Endothelial cell (in vitro differentiated cells): Measurements from ENCODE around the gene THNSL1. TPM values are rescaled to one million over a fixed set of nuclear protein-coding genes. Genes with fewer than 3 reads are reported as not detected.

Experiments
- DNase-seq: peaks from one replicate; pipeline ENCODE4 v3.0.0; 2021; ENCODE audit warnings: low spot score
- H3K27ac Mint-ChIP-seq: one replicate; pipeline ENCODE4 v1.8.0; 2021; ENCODE audit warnings: mixed read lengths, inconsistent platforms; ENCODE audit not compliant: unreplicated experiment
- H3K27me3 Mint-ChIP-seq: one replicate; pipeline ENCODE4 v1.8.0; 2021; ENCODE audit warnings: mild to moderate bottlenecking, moderate library complexity, mixed read lengths, inconsistent platforms; ENCODE audit not compliant: unreplicated experiment
- H3K36me3 Mint-ChIP-seq: one replicate; pipeline ENCODE4 v1.8.0; 2021; ENCODE audit warnings: mild to moderate bottlenecking, low read depth, mixed read lengths, inconsistent platforms; ENCODE audit not compliant: unreplicated experiment
- H3K4me1 Mint-ChIP-seq: one replicate; pipeline ENCODE4 v1.8.0; 2021; ENCODE audit warnings: mild to moderate bottlenecking, mixed read lengths, inconsistent platforms; ENCODE audit not compliant: unreplicated experiment
- H3K4me3 Mint-ChIP-seq: one replicate; pipeline ENCODE4 v1.8.0; 2021; ENCODE audit warnings: mild to moderate bottlenecking, mixed read lengths, inconsistent platforms; ENCODE audit not compliant: unreplicated experiment
- H3K9me3 Mint-ChIP-seq: one replicate; pipeline ENCODE4 v1.8.0; 2021; ENCODE audit warnings: mixed read lengths, inconsistent platforms; ENCODE audit not compliant: unreplicated experiment
- CTCF ChIP-seq: fragments of 200-600 bp; sonication (generic); IDR thresholded peaks from one replicate; pipeline ENCODE4 v1.5.0; 2021; ENCODE audit warnings: antibody characterized with exemption; ENCODE audit not compliant: unreplicated experiment
- total RNA-seq: library from RNA; stranded (reverse); fragmentation: NEBNext Ultra II Directional; extraction: Animal tissue kit (Norgen Biotek cat#: 25700); gene quantifications from one replicate; pipeline ENCODE4 v1.2.1, GENCODE V29; 2021; ENCODE audit not compliant: unreplicated experiment

Gene THNSL1
- total RNA-seq, 1 donor from 2014 or later: 3.6 TPM

GRCh38 chr10:24982319-24983112 lies 33.9 kb upstream of the THNSL1 start:
- no peak for DNase-seq
- no peak for TF ChIP-seq CTCF
- Mint-ChIP-seq H3K4me1 (peaks cover under 1% of the 10 kb centered on the region), H3K27ac (no peak overlapping the region), H3K4me3 (no peak overlapping the region), H3K27me3 (peaks cover 2% of the 10 kb centered on the region), H3K36me3 (no peaks in the 10 kb centered on the region), H3K9me3 (no peaks in the 10 kb centered on the region)

GRCh38 chr10:24983130-24983529 lies 33.3 kb upstream of the THNSL1 start:
- TF ChIP-seq CTCF: no peak
- Mint-ChIP-seq H3K27ac (no peak overlapping the region), H3K4me3 (no peak overlapping the region), H3K4me1 (peaks cover 2% of the 10 kb centered on the region), H3K9me3 (no peaks in the 10 kb centered on the region), H3K27me3 (peaks cover 2% of the 10 kb centered on the region), H3K36me3 (no peaks in the 10 kb centered on the region)
- DNase-seq: no peak

- Mint-ChIP-seq H3K4me3 (no peak overlapping the region), H3K27me3 (peaks cover 2% of the 10 kb centered on the region), H3K9me3 (no peaks in the 10 kb centered on the region), H3K36me3 (no peaks in the 10 kb centered on the region), H3K4me1 (peaks cover 5% of the 10 kb centered on the region), H3K27ac (no peak overlapping the region)
- TF ChIP-seq CTCF: no peak
- no peak for DNase-seq
Observed at GRCh38 chr10:24983946-24984345, 32.5 kb upstream of the THNSL1 start.

GRCh38 chr10:24984906-24985305 lies 31.5 kb upstream of the THNSL1 start:
- Mint-ChIP-seq H3K9me3 (no peaks in the 10 kb centered on the region), H3K4me1 (peaks cover 9% of the 10 kb centered on the region), H3K36me3 (no peaks in the 10 kb centered on the region), H3K27me3 (peaks cover 1% of the 10 kb centered on the region), H3K27ac (no peak overlapping the region), H3K4me3 (no peak overlapping the region)
- no peak for DNase-seq
- no peak for TF ChIP-seq CTCF

- Mint-ChIP-seq H3K9me3 (no peaks in the 10 kb centered on the region), H3K4me1 (peaks cover 13% of the 10 kb centered on the region), H3K27me3 (no peaks in the 10 kb centered on the region), H3K4me3 (no peak overlapping the region), H3K36me3 (no peaks in the 10 kb centered on the region), H3K27ac (no peak overlapping the region)
- TF ChIP-seq CTCF: no peak
- no peak for DNase-seq
Observed at GRCh38 chr10:24988831-24989640, 27.4 kb upstream of the THNSL1 start.
